K562 (cell line): ENCODE data around the gene ALDOC. TPM values are rescaled to one million over a fixed set of nuclear protein-coding genes. Genes with fewer than 3 reads are reported as not detected.

Experiments
- COPS2 ChIP-seq: fragments of 450-650 bp; conservative IDR thresholded peaks from 2 replicates; pipeline ENCODE4 v1.6.1; 2016; ENCODE audit warnings: mild to moderate bottlenecking, moderate library complexity
- HDAC2 ChIP-seq: fragments of 450-650 bp; IDR thresholded peaks from 2 replicates; pipeline ENCODE4 v1.6.1; 2016; ENCODE audit warnings: mild to moderate bottlenecking
- ID3 ChIP-seq, 2 experiments: fragments of 250-450 bp in 1 of 2; fragments of 450-650 bp in 1 of 2; sonication (Bioruptor Pico) in 1 of 2; IDR thresholded peaks; 2 replicates each; pipeline versions ENCODE4 v1.6.1 to v1.8.0; 2016 to 2021; ENCODE audit warnings: mild to moderate bottlenecking in 2 of 2, moderate library complexity in 2 of 2, missing compliant biosample characterization in 1 of 2, missing genetic modification characterization in 1 of 2
- KDM2B ChIP-seq: fragments of 250-450 bp; sonication (Bioruptor Pico); IDR thresholded peaks from 2 replicates; pipeline ENCODE4 v1.8.0; 2021; ENCODE audit warnings: mild to moderate bottlenecking, moderate library complexity
- LEF1 ChIP-seq: fragments of 450-650 bp; IDR thresholded peaks from 2 replicates; pipeline ENCODE4 v1.6.1; 2016; ENCODE audit warnings: mild to moderate bottlenecking
- MAZ ChIP-seq, 2 experiments: fragments of 450-650 bp in 1 of 2; sonication (generic) in 1 of 2; formaldehyde crosslinking; IDR thresholded peaks in 1 of 2; conservative IDR thresholded peaks in 1 of 2; 2 replicates each; pipeline versions ENCODE4 v1.4.0 to v1.5.0; 2020; ENCODE audit warnings: mild to moderate bottlenecking in 1 of 2, missing genetic modification reagents in 1 of 2
- MLLT1 ChIP-seq, 2 experiments: fragments of 450-650 bp; IDR thresholded peaks; 2 replicates each; pipeline ENCODE4 v1.6.1; 2016
- NFYB ChIP-seq: IDR thresholded peaks from 2 replicates; pipeline ENCODE4 v1.6.1; 2011; ENCODE audit warnings: mild to moderate bottlenecking, moderate library complexity; ENCODE audit not compliant: insufficient read length; ENCODE audit errors: extremely low read depth
- PRMT5 ChIP-seq: sonication (generic); formaldehyde crosslinking; IDR thresholded peaks from 2 replicates; pipeline ENCODE4 v1.5.0; 2020; ENCODE audit warnings: missing genetic modification reagents
- RBM17 ChIP-seq: fragments of 200-400 bp; formaldehyde crosslinking; IDR thresholded peaks from 2 replicates; pipeline ENCODE4 v1.6.1; 2017; ENCODE audit warnings: low read depth, mild to moderate bottlenecking, low read length, borderline replicate concordance
- YY1 ChIP-seq, 3 experiments: IDR thresholded peaks; 2 replicates each; pipeline ENCODE4 v1.6.1; 2011; ENCODE audit warnings: low read length in 2 of 3, mild to moderate bottlenecking in 2 of 3, moderate library complexity in 2 of 3, borderline replicate concordance in 1 of 3, control low read depth in 1 of 3, low read depth in 1 of 3; ENCODE audit not compliant: insufficient read depth in 3 of 3, insufficient replicate concordance in 2 of 3, control insufficient read depth in 1 of 3, insufficient read length in 1 of 3; ENCODE audit errors: extremely low read depth in 1 of 3
- ZNF23 ChIP-seq: fragments of 250-450 bp; sonication (Bioruptor Pico); IDR thresholded peaks from 2 replicates; pipeline ENCODE4 v1.4.0; 2020; ENCODE audit warnings: mild to moderate bottlenecking
- ZNF239 ChIP-seq: fragments of 250-450 bp; sonication (Bioruptor Pico); IDR thresholded peaks from 2 replicates; pipeline ENCODE4 v1.4.0; 2020; ENCODE audit warnings: mild to moderate bottlenecking
- ZNF24 ChIP-seq: fragments of 450-650 bp; IDR thresholded peaks from 2 replicates; pipeline ENCODE4 v1.6.1; 2016
- ZNF318 ChIP-seq, 2 experiments: fragments of 450-650 bp; IDR thresholded peaks; 2 replicates each; pipeline ENCODE4 v1.6.1; 2016; ENCODE audit warnings: mild to moderate bottlenecking in 2 of 2, borderline replicate concordance in 1 of 2, low read depth in 1 of 2, moderate library complexity in 1 of 2
- ZNF707 ChIP-seq: fragments of 250-450 bp; sonication (Bioruptor Pico); conservative IDR thresholded peaks from 2 replicates; pipeline ENCODE4 v1.8.0; 2022; ENCODE audit warnings: inconsistent platforms, mild to moderate bottlenecking, moderate library complexity
- polyA plus RNA-seq, 8 experiments: library from polyadenylated mRNA; depleted of rRNA in 4 of 8; stranded (reverse) in 5 of 8; unstranded in 3 of 8; fragments of >200 nt; fragmentation: Nextera tagmentation in 2 of 8; fragmentation: Illumina TruSeq in 1 of 8; extraction: Ambion mirVana in 2 of 8; extraction: Trizol in 1 of 8; gene quantifications; 2 replicates each; pipeline versions ENCODE4 v1.2.1 to v1.2.3, GENCODE V29; 2011 to 2014; ENCODE audit warnings: inconsistent platforms in 1 of 8, missing spikeins in 1 of 8
- total RNA-seq, 7 experiments: library from RNA; depleted of rRNA in 6 of 7; stranded (reverse); fragments of >200 nt in 6 of 7; fragmentation: Illumina TruSeq in 2 of 7; extraction: Trizol in 2 of 7; gene quantifications; 2 replicates each; pipeline versions ENCODE4 v1.2.1 to v1.2.3, GENCODE V29; 2011 to 2021; ENCODE audit warnings: low replicate concordance in 1 of 7

ALDOC gene
- total and polyA plus RNA-seq, 9 of the 15 experiments (the other 6 are each of a cell fraction or from before 2014, with no cell fraction given), result 43.2 to 263 (median 99.2) TPM

DNA sequence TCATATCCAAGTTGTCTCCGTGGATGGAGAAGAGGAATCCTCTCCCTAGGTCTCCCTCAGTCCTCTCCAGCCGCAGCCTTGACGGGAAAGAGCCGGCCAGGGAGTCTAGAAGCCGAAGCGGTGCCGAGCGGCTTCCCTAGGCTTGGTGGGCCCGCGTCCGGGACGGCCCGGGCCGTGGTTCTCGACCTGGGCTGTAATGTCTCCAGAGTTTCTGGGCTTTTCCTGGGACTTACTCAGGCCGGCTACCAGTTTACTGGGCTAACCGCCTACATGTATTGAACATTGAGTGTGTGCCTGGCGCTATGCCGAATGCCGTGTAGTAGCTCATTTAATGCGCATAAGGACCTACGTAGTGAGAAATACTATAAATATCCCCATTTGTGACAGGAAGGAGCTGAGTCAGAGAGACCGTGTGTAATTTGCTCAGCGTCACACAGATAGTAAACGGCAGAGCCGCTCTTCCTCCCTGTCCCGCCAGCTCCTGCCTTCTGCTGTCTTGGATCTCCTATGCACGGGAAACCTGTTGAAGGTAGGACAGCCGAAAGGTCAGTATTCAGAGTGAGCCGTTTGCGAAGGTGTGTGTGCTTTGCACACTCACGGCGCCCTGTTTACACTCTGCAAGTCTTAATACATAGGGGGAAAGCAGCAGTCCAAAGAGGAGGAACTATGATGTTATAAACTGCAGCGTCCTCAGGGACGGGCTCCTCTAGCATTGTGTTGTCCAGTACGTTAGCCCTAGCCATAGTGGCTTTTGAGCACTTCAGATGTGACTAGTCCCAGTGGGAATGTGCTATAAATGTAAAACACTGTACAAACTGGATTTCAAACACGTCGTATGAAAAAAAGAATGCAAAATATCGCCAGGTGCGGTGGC is 22.9 kb upstream of the ALDOC start (continued):
- TF ChIP-seq ZNF24 (no peak), MLLT1 (IDR thresholded peaks at IDR 0.05) (peak in 1 of 2 experiments; percentile 1; a peak in 1 of 4 replicates), YY1 (IDR thresholded peaks at IDR 0.05; ENCODE audit: borderline replicate concordance in 1 of 3, control insufficient read depth in 1 of 3, extremely low read depth in 1 of 3, insufficient read depth in 3 of 3, insufficient read length in 1 of 3, insufficient replicate concordance in 2 of 3, low read depth in 1 of 3, low read length in 2 of 3) (peak in 1 of 3 experiments; percentile 31), RBM17 (no peak), COPS2 (no peak), LEF1 (0 out of 2 replicates have a peak, but pooled peaks have one; percentile 12), ZNF23 (CRISPR knock-in tag) (no peak), PRMT5 (CRISPR knock-in tag) (no peak), ZNF707 (no peak), KDM2B (CRISPR knock-in tag) (no peak), ZNF318 (IDR thresholded peaks at IDR 0.05; ENCODE audit: borderline replicate concordance in 1 of 2, low read depth in 1 of 2) (no peak), ID3 (CRISPR knock-in tag; IDR thresholded peaks at IDR 0.05) (no peak), ID3 (tag; IDR thresholded peaks at IDR 0.05) (no peak), NFYB (no peak), HDAC2 (peak; percentile 77), ZNF239 (CRISPR knock-in tag) (no peak), MAZ (CRISPR knock-in tag; conservative IDR thresholded peaks at IDR 0.05 in 1 of 2, IDR thresholded peaks at IDR 0.05 in 1 of 2) (0 out of 4 replicates have a peak, but pooled peaks have one; percentile 14 to 22)
